HPDE6-E6E7 (cell line): Measurements from ENCODE around the gene NTHL1.

Experiments used
- DNase-seq: peaks from one replicate; pipeline ENCODE4 v3.0.0; 2011; ENCODE audit warnings: missing footprints; ENCODE audit errors: extremely low spot score

The NTHL1 gene

GRCh38 chr16:2009164-2009711, 38.4 kb downstream of the NTHL1 start:
- no peak for DNase-seq

GRCh38 chr16:2008631-2009163, 38.9 kb downstream of the NTHL1 start:
- DNase-seq: no peak

- peak; percentile 86 for DNase-seq
These were observed 39.6 kb downstream of the NTHL1 start for GRCh38 chr16:2008009-2008526.

- no peak for DNase-seq
These were observed 40.4 kb downstream of the NTHL1 start for GRCh38 chr16:2007081-2007836.

GRCh38 chr16:2006317-2006716, 41.3 kb downstream of the NTHL1 start:
- no peak for DNase-seq

- no peak for DNase-seq
These were observed 42.0 kb downstream of the NTHL1 start for GRCh38 chr16:2005646-2006045.

GRCh38 chr16:2004795-2005517, 42.7 kb downstream of the NTHL1 start:
- no peak for DNase-seq

- DNase-seq: no peak
These were observed 43.6 kb downstream of the NTHL1 start for GRCh38 chr16:2003827-2004641.

GRCh38 chr16:2003231-2003826, 44.3 kb downstream of the NTHL1 start:
- no peak for DNase-seq

GRCh38 chr16:2002406-2003230, 45.0 kb downstream of the NTHL1 start:
- no peak for DNase-seq

GRCh38 chr16:2001456-2002355, 45.9 kb downstream of the NTHL1 start:
- DNase-seq: no peak

GRCh38 chr16:2001035-2001434, 46.6 kb downstream of the NTHL1 start:
- no peak for DNase-seq

GRCh38 chr16:1999866-2000514, 47.6 kb downstream of the NTHL1 start:
- DNase-seq: no peak

GRCh38 chr16:1998852-1999801, 48.5 kb downstream of the NTHL1 start:
- no peak for DNase-seq

- no peak for DNase-seq
These were observed 49.2 kb downstream of the NTHL1 start for GRCh38 chr16:1998360-1998835.

GRCh38 chr16:1997494-1998359, 49.9 kb downstream of the NTHL1 start:
- no peak for DNase-seq
